ENCODE measurements around the gene OR10G3. TPM values are rescaled to one million over a fixed set of nuclear protein-coding genes. Genes with fewer than 3 reads are reported as not detected.

The OR10G3 gene
- total RNA-seq, 1 donor from 2014 or later: not detected

- Histone ChIP-seq H3K4me1 (ENCODE audit: insufficient read depth, low read length) (peaks cover 7% of the 10 kb centered on the region), H3K4me2 (ENCODE audit: low read length) (peak overlapping the region; percentile 91), H4K20me1 (ENCODE audit: insufficient read depth, low read length) (no peaks in the 10 kb centered on the region), H3K27me3 (ENCODE audit: insufficient read depth, low read length) (peaks cover 3% of the 10 kb centered on the region), H3K9me3 (ENCODE audit: insufficient read depth, low read depth, low read length) (no peaks in the 10 kb centered on the region), H3K9ac (ENCODE audit: low read length) (peak overlapping the region; percentile 84), H2AFZ (ENCODE audit: low read depth, low read length) (peak overlapping the region; percentile 72), H3K4me3 (ENCODE audit: insufficient read depth, low read depth, low read length) (peak overlapping the region; percentile 60), H3K79me2 (ENCODE audit: insufficient read depth, low read length) (peaks cover 4% of the 10 kb centered on the region), H3K36me3 (ENCODE audit: insufficient read depth, low read length) (no peaks in the 10 kb centered on the region), H3K27ac (ENCODE audit: low read depth, low read length) (no peak overlapping the region)
- H3K27ac Mint-ChIP-seq (ENCODE audit: unreplicated experiment): no peak overlapping the region
- no peaks in the 10 kb centered on the region for H3K27me3 Mint-ChIP-seq (ENCODE audit: low read depth, unreplicated experiment)
- peaks cover 2% of the 10 kb centered on the region for H3K9me3 Mint-ChIP-seq (ENCODE audit: unreplicated experiment)
- H3K36me3 Mint-ChIP-seq (ENCODE audit: low read depth, unreplicated experiment): peaks cover 18% of the 10 kb centered on the region
- FAIRE-seq (no peak), DNase-seq (ENCODE audit: low read depth) (no peak)
- H3K4me3 Mint-ChIP-seq (ENCODE audit: unreplicated experiment): peak overlapping the region; percentile 91
- peaks cover 17% of the 10 kb centered on the region for H3K4me1 Mint-ChIP-seq (ENCODE audit: low read depth, unreplicated experiment)
- TF ChIP-seq, protein P1, sequence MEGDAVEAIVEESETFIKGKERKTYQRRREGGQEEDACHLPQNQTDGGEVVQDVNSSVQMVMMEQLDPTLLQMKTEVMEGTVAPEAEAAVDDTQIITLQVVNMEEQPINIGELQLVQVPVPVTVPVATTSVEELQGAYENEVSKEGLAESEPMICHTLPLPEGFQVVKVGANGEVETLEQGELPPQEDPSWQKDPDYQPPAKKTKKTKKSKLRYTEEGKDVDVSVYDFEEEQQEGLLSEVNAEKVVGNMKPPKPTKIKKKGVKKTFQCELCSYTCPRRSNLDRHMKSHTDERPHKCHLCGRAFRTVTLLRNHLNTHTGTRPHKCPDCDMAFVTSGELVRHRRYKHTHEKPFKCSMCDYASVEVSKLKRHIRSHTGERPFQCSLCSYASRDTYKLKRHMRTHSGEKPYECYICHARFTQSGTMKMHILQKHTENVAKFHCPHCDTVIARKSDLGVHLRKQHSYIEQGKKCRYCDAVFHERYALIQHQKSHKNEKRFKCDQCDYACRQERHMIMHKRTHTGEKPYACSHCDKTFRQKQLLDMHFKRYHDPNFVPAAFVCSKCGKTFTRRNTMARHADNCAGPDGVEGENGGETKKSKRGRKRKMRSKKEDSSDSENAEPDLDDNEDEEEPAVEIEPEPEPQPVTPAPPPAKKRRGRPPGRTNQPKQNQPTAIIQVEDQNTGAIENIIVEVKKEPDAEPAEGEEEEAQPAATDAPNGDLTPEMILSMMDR (IDR thresholded peaks at IDR 0.05; ENCODE audit: insufficient read depth, low read depth, low read length): no peak
- TF ChIP-seq EZH2 (IDR thresholded peaks at IDR 0.05; ENCODE audit: insufficient read depth, low read length): no peak
Observed at GRCh38 chr14:21526672-21527317, 53.1 kb downstream of the OR10G3 start.

DNA sequence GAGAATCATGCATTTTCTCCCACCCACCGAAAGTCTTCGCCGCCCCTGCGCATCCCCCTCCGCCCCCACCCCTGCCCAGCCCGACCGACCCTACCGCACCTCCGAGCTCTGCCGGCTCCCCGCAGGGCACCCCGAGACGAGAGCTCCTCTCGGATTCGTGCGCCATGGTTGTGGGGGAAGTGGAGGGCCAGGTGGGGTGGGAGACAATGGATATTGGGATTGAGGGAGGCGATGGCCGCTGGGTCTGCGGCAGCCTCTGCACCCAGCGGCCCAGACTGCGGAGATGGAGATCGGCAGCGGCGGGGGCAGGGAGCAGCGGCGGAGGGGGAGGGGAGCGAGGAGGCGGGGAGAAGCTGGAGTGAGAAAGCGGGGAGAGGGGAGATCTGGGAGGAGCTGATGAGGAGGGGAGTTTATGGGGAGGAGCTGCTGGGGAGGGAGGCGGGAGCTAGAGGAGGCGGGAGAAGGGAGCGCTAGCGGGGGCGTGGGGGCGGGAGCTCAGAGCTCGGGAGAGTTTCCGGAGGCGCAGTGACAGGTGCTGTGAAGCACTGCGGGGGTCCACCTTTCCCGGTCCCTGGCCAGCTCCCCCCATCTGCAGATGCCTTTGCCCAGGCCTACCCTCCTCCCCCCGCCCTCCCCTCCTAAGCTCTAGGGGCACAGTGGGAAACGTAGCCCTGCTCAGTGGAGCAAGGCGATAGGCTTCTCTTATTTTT is 53.8 kb downstream of the OR10G3 start, which contains the start of gene SALL2:
TSS of gene SALL2 (minus strand) at position 385 of the 710 bp plus-strand sequence. CDS start at position 166, 219 bp downstream.
- H3K9me3 ChIP-seq (ENCODE audit: insufficient read depth, low read depth, low read length): no peaks in the 10 kb centered on the region
- peaks cover 4% of the 10 kb centered on the region for H3K79me2 ChIP-seq (ENCODE audit: insufficient read depth, low read length)
- Mint-ChIP-seq H3K4me3 (ENCODE audit: unreplicated experiment) (peak within 1 kb of the TSS; percentile 91), H3K36me3 (ENCODE audit: low read depth, unreplicated experiment) (peaks cover 18% of the 10 kb centered on the region), H3K4me1 (ENCODE audit: low read depth, unreplicated experiment) (peaks cover 24% of the 10 kb centered on the region), H3K9me3 (ENCODE audit: unreplicated experiment) (peaks cover 2% of the 10 kb centered on the region), H3K27me3 (ENCODE audit: low read depth, unreplicated experiment) (no peaks in the 10 kb centered on the region), H3K27ac (ENCODE audit: unreplicated experiment) (peak within 1 kb of the TSS; percentile 84)
- H3K36me3 ChIP-seq (ENCODE audit: insufficient read depth, low read length): no peaks in the 10 kb centered on the region
- H3K4me1 ChIP-seq (ENCODE audit: insufficient read depth, low read length): peaks cover 14% of the 10 kb centered on the region
- peak within 1 kb of the TSS; percentile 91 for H3K4me2 ChIP-seq (ENCODE audit: low read length)
- FAIRE-seq (no peak), DNase-seq (ENCODE audit: low read depth) (peak; percentile 63)
- peak within 1 kb of the TSS; percentile 72 for H2AFZ ChIP-seq (ENCODE audit: low read depth, low read length)
- peak within 1 kb of the TSS; percentile 84 for H3K9ac ChIP-seq (ENCODE audit: low read length)
- peak within 1 kb of the TSS; percentile 60 for H3K4me3 ChIP-seq (ENCODE audit: insufficient read depth, low read depth, low read length)
- TF ChIP-seq, protein P1 (IDR thresholded peaks at IDR 0.05; ENCODE audit: insufficient read depth, low read depth, low read length): no peak
- TF ChIP-seq EZH2 (IDR thresholded peaks at IDR 0.05; ENCODE audit: insufficient read depth, low read length): no peak
- H3K27ac ChIP-seq (ENCODE audit: low read depth, low read length): no peak within 1 kb of the TSS
- no peaks in the 10 kb centered on the region for H4K20me1 ChIP-seq (ENCODE audit: insufficient read depth, low read length)
- H3K27me3 ChIP-seq (ENCODE audit: insufficient read depth, low read length): peaks cover 3% of the 10 kb centered on the region

Measured in astrocyte (in vitro differentiated cells and primary cell).